Jurkat, Clone E6-1 (cell line): ENCODE measurements around the gene CSHL1.

Experiments
- DNase-seq: peaks from one replicate; pipeline ENCODE4 v3.0.0-alpha.2; 2011; ENCODE audit warnings: low read depth, low spot score
- H3K4me3 ChIP-seq: 2 replicates; pipeline ENCODE4 v1.5.1; 2011; ENCODE audit warnings: mild to moderate bottlenecking, low read length, control low read depth, moderate library complexity

Gene CSHL1

DNA sequence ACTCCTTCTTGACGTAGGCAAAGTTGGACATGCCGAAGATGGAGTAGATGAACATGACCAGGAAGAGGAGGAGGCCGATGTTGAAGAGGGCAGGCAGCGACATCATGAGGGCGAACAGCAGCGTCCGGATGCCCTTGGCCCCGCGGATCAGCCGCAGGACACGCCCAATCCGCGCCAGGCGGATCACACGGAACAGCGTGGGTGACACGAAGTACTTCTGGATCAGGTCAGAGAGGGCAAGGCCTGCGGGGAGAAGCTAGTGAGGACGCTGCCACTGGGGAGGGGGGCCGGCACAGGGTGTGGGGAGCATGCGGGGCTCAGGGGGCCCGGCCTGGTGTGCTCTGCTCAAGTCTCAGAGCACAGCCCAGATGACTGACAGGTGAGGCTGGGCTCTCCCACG is 30.7 kb upstream of the CSHL1 start:
- H3K4me3 ChIP-seq: no peak overlapping the region
- no peak for DNase-seq

DNA sequence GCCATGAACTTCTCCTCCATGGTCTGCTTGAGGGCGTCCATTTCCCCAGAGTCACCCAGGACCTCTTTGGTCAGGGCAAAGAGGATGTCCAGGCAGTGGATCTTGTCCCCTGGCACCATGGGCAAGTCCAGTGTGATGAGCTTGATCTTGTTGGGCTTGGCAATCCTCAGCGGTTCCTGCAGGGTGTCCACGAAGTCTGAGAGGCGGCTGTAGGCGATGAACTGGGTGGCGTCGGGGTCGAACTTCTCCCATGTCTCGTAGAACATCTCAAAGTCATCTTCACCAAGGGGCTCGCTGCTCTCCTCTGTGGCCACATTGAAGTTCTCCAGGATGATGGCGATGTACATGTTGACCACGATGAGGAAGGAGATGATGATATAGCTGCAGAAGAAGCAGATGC is 30.1 kb upstream of the CSHL1 start:
- no peak for DNase-seq
- no peak overlapping the region for H3K4me3 ChIP-seq

DNA sequence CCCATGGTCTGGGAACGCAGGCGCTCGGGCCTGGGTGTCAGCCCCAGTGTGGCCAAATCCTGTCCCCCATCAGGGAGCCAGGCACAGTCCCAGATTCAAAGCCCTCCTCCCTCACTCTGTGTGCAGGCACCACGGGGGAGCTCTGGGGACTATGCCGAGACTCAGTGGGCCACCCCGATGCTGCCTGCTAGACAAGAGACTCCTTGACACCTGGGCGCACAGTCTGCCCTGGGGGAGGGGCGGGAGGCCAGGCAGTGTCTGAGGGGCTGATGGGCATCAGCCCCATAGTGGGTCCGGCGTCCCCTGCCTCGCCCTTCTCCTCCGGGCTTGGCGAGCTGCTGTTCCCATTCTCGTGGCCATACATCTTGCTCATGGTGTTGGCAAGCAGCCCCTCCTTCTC is 29.5 kb upstream of the CSHL1 start:
- no peak overlapping the region for H3K4me3 ChIP-seq
- no peak for DNase-seq

DNA sequence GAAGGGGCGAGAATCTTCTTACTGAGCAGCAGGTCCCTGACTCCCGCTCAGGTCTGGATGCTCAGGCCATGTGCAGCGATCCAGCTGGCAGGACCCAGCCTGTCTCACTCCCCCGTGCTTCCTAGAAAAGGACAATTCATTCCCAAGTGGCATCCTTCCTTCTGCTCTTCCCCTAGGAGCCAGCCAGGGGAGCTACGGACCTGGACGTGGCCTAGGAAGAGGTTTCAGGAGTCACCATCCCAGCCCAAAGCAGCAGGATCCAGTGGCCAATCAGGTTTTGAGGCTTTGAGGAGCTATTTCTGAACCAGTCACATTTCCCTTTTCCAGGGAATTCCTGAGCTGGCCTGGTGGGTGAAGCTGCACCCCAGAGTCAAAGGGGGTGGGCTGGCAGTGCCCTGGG is 28.8 kb upstream of the CSHL1 start:
- no peak for DNase-seq
- H3K4me3 ChIP-seq: no peak overlapping the region

DNA sequence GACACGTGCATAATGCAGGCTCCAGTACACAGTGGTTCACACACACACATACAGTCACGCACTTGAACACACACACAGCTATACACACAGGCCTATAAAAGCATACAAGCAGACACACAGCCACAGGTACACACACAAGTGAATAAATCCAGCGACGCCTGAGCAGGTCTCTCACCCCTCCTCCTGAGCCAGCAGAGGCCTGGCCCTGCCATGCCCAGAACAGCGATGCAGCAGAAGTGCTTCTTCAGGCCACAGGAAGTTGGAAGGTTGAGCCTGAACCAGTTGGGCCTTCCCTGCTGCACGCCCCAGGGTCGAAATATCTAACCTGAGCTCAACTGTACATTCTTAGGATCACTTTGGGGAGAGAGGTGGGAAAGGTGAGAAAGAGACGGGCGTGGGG is 28.3 kb upstream of the CSHL1 start:
- H3K4me3 ChIP-seq: no peak overlapping the region
- DNase-seq: no peak

DNA sequence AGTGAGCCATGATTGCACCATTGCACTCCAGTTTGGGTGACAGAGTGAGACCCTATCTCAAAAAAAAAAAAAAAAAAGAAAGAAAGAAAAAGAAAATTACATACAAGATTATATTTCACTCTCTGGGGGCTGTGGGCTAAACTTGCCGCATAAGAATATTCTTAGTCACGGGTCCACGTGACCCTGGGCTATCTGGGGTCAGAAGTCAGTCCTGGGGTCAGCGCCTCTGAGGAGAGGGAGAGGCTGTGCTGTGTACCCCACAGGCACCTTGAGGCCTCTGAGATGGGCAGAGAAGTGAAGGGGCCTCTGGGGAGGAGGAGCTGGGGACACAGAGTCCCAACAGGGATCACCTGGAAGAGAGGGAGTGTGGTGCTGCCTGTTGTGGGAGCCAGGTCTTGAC is 26.9 kb upstream of the CSHL1 start:
- DNase-seq: no peak
- no peak overlapping the region for H3K4me3 ChIP-seq

DNA sequence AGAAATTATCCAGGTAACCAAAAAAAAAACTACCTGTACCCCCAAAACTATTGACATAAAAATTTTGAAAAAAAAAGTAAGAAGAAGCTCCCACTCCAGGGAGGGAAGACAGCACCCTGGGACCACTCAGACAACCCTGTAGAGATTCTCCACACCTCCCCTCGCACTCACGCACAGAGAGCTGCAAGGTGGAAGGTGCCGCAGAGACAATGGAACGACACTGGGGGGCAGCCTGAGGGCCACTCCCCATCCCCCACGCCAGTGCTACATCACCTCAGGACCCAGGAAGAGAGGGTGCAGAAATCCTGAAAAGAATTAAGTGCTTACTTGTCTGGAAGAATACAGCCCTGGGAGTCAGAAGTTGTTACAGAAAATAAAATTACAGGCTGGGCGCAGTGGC is 26.3 kb upstream of the CSHL1 start:
- DNase-seq: no peak
- no peak overlapping the region for H3K4me3 ChIP-seq

DNA sequence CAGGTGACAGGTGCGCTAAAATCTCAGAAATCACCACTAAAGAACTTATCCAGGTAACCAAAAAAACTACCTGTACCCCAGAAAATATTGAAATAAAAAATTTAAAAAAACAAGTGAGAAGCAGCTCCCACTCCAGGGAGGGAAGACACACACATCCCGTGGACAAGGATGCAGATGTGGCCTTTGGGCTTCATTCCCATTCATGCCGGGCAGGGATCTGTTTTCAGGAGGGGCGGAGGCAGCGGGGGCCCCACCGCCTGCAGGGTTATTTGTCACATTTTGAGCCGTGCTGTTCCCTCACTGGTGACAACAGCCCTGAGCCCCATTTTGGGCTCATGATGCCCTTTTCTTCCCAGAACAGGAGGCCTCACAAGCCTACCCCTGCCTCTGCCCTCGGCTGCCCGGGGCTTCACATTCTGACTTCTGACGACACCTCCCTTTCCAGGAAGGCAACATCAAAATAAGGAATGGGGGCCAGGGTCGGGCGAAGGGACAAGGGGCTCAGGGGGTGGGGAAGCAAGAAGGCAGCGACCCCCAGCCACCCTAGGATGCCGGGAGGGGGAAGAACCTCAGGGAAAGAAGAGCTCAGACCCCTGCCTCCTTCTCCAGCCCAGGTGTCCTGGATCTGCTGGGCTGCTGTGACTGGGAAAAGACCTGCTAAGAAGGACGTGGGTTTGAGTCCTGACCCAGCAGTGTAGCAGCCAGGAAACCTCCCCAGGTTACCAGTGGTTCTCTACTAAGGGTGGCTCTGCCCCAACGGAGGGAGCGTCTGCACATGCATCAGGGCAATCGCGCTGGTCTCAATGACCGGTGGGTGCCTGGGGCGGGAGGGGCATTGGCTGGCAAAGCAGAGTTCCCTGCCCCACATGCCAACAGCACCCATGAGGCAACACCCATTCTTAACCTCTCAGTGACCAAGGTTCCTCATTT is 23.4 kb upstream of the CSHL1 start:
- DNase-seq: no peak
- no peak overlapping the region for H3K4me3 ChIP-seq

DNA sequence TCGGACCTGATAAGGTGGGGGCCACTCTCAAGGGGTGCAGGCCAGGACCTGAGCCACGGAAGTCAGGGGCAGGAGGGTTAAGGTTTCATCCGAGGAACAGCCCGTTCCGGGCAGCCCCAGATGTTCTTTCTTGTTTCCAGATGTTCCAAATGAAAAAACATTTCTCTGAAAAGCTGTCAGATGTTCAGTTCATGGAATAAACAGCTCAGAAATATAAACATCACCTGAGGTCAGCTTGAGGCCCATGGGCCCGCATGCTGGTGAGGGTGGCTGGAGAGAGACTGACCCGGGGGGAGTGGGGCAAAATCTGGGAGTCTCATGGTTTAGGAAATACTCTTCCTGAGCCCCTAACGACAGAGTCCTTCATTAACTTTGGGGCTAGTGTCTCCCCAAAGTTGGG is 22.5 kb upstream of the CSHL1 start:
- no peak overlapping the region for H3K4me3 ChIP-seq
- no peak for DNase-seq

DNA sequence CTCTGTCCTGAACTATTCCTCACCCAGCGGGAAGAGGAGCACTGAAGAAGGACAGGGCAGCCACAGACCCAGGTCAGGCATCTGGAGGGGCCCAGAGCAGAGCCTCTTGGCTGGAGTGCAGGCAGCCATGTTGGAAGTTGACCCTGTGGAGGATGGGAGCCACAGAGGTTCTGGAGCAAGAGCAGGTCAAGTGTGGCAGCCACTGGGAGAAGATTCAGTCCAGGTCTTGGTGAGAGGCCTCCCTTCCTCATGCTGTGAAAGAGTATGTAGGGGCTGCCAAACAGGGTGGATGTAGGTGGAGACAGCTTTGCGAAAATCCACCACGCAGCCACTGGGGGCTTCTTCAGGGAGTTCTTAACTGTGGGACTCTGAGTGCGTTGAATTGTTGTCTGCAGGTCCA is 21.7 kb upstream of the CSHL1 start:
- no peak for DNase-seq
- H3K4me3 ChIP-seq: no peak overlapping the region

DNA sequence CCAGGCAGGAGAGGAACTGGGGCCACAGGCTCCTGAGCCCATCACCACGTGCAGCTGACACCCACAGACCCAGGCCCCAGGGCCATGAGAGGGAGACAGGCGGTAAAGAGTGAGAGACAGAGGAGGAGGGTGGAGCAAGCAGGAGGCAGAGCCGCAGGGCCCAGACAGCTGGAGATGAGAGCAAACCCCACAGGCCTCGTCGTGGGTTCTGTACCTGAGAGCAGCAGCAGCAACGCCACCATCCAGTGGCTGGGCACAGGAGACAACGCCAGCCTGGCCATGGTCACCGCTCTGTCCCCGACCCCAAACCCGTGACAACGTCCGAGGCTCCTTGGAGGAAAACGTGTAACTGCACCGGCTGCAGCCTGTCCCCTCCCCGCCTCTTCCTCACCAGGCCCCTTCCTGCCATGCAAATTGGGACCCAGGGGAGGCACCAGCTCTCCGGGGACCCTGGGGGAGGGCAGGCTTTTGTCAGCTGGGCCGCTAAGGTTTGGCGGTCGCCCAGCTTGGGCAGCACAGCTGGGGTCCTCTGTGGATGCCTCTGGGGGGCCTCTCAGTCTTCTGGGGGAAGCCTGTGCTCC is 21.0 kb upstream of the CSHL1 start, which contains the start of gene CD79B:
Gene CD79B, minus strand, starts transcription at position 351 of the 581 bp plus-strand sequence. Its CDS starts 70 bp downstream, at position 281.
- no peak for DNase-seq
- H3K4me3 ChIP-seq: no peak within 1 kb of the TSS

DNA sequence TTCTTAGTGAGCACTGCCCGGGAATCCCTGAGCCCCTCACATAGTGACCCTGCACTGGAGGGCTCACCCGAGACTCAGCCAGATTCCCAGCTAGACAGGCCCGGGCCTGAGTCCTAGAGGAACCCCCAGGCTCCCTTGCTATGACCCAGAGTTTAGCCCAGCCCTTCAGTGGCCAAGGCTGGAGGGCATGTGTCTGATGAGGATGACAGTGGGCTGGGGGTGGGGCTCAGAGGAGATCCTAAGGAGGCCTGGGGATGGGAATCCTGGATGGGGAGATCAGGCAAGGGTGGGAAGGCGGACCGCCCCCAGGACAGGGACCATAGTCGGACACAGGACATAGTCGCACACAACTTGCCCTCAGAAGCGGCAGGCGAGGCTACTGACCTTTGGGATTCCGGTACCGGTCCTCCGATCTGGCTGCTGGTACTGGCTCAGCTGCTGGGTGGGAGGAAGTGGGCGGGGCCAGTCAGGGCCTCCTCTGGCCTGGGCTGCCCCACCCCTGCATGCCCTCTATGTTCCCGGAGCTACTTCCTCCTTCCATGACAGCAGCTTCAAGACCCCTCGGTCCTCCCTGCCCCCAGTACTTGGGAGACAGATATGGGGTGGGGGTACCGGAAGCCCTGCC is 20.0 kb upstream of the CSHL1 start:
- DNase-seq: no peak
- no peak overlapping the region for H3K4me3 ChIP-seq

DNA sequence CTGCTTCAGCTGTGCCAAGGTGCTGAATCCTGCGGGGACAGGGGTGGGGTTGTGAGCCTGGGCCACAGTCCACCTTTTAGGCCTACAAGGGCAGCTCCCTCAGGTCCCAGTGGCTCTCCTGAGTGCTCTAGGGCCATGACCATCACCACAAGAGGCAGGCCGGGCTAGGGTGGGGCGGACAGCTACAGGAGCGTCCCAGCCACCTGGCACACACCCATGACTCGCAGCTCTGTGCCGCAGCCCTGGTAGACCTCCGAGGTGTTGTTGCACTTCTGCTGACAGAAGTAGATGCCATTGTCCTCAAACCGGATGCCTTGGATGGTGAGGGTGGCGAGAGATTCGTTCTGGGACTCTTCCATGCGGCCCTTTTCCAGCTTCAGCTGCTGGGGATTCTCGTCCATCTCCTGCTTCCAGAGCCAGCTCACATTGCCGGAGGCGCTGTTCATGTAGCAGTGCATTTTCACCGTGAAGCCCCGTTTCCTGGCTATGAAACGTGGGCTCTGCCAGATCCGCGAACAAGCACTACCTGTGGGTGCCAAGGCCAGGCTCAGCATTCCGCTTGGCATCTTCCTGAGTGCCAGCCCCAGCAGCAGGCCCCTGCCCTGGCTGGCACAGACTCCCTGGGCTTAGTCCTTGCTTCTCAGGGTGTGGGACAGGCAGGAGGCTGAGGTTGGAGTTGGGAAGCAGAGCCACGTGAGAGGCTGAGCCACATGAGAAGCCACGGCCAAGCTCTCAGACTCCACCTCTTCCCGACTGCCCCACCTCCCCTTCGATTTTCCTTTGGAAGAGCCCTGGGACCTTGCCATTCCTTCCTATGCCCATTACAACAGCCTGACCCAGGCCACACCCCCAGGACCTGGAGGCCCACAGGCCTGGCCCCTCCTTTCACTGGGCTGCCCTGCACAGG is 19.1 kb upstream of the CSHL1 start:
- no peak overlapping the region for H3K4me3 ChIP-seq
- DNase-seq: no peak

DNA sequence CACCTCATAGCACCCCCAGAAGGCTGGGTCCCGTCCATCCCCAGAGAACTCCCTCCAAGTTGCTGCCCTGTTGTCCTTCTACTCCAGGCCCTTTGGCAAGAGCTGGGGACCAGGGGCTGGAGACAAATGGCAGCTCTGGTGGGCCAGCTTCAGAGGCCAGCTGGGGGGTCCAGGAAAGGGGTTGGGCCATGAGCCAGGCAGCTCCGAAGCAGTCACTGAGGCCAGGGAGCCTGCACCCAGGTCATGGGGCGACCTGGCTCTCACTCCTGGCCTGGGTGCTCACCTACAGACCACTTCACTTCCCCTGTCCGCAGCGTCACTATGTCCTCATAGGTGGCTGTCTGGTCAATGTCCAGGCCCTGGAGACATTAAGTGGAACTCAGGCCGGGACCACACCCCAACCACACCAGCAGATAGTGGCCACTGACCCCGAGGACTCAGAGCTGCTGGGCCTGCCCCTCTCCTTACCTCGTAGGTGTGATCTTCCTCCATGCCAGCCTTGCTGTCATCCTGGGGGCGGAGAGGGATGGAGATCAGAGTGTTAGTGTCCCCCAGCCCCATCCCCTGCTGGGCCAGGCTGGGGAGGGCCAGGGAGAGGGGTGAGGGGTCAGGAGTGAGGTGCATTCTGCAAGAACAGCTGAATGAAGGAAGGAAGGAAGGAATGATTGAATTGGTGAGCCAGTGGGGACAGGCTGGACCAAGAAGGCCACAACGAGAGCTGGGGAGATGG is 18.1 kb upstream of the CSHL1 start:
- no peak overlapping the region for H3K4me3 ChIP-seq
- no peak for DNase-seq

DNA sequence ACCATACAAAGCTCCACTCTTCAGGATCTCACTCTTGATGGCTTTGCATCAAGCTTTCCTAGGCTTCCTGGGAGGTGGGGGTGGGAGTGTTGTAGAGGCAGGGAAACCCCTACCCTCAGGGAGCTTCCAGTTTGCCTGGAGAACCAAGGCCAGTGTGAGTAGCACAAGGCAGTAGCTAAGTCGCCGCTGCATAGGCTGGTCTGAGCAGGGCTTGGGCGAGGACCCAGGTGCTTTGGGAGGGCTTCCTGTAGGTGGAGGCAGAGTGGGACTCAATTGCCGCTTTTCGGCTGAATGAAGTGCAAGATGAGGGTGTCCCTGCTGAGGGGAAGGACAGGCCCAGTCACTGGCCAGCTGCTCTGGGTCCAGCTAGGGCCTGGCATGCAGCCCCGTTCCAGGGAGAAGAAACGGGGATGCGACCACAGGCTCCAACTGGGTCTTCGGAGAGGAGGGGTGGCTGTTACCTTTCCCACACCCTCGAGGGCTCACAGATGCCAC is 17.2 kb upstream of the CSHL1 start:
- no peak overlapping the region for H3K4me3 ChIP-seq
- DNase-seq: no peak

DNA sequence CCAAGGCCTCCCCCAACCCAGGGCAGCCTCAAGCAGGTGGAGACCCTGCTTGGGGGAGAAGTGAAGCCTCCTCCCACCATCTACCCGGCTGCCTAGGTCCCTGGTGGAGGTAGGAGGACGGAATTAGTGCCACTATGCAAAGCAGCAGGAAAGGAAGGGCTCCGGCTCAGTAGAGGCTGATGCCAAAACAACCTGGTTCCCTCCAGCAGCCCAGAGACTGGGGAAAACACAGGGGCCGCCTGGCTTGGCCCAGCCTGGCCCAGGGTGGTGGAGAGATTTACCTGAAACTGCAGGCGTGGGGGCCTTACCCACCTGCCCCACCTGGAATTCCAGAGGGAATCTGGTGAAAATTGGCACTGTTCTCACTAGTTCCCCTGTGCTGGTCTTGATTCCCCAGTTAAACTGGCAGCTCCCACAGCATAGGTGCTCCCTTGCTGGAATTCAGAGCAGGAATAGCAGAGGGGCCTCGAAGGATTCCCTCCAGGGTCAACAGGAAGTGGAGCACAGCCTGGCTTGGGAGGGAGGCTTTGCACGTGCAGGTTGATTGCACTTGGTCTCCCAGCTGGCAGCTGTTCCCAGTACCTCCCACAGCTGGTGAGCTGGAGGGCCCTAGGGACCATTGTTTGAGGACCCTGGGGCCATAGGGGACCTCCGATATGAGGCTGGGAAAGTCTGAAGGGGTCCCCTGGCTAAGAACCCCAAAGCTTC is 16.6 kb upstream of the CSHL1 start:
- no peak overlapping the region for H3K4me3 ChIP-seq
- DNase-seq: no peak

DNA sequence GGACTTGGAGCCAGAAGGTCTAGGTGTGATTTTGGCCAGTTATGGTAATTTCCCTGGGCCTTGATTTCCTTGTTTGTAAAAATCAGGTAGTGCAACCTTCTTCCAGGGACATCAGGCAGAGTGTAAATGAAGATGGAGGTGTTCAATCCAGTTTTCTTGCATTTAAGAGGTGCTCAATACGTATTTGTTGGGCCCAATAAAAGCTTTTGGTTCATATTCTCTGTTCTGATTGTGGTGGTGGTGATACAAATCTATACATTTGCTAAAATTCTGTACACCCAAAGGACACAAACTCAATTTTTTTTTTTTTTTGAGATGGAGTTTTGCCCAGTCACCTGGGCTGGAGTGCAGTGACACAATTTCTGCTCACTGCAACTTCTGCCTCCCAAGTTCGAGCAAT is 15.1 kb upstream of the CSHL1 start:
- H3K4me3 ChIP-seq: no peak overlapping the region
- DNase-seq: no peak

DNA sequence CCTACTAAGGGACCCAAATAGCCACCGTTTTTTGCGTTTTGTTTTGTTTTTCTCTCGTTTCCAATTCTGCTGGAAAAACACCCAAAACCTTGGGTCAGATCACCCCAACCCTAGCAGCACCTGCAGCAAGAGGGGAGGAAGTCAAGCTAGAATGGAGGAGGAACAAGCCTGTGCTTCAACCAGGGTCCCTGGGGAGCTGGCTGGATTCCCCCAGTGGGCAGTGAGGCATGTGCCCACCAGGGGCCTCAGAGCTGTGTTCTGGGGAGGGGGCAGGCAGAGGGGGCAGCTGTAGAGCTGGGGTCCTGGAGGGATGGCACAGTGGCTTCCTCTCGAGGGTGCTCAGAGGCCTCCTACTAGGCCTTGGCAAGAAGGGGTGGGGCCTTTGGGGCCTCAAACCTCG is 14.6 kb upstream of the CSHL1 start:
- no peak overlapping the region for H3K4me3 ChIP-seq
- no peak for DNase-seq
